Measurements from ENCODE around the gene SMIM35. TPM values are rescaled to one million over a fixed set of nuclear protein-coding genes. Genes with fewer than 3 reads are reported as not detected.

Gene SMIM35
- total and polyA plus RNA-seq, 2 donors (not counting 3 experiments of a cell fraction or from before 2014, with no cell fraction given), result not detected

DNA sequence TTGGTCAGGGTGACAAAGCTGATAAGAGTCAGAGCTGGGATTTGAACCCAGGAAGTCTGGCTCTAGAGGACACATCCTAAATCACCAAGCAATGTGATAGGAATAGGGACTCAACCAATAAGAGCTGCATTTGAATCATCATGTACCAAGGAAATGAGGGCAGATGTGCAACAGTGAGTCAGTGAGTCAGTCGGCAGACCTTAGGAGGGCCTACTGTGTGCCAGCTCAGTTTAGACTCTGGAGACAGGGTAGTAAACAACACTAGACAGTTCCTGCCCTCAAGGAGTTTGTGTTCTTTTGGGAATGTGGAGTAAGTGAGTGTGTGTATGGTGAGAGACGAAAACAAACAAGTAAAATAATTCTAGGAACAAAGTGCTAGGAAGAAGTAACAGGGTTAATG, 89.4 kb downstream of the SMIM35 start:
- dilution Hi-C loops (cut with MboI; ENCODE audit: extremely low pct_ligation_motif_present, low sequenced_read_pairs) (no loop called here), intact Hi-C loops (cut with micrococcal nuclease) (no loop called here)
- Histone ChIP-seq H2AFZ (ENCODE audit: low read depth, low read length) (no peak overlapping the region), H3K36me3 (ENCODE audit: control insufficient read depth in 2 of 2, extremely low read depth in 1 of 2, insufficient read depth in 2 of 2, low read length in 2 of 2) (no peaks in the 10 kb centered on the region), H3K79me2 (ENCODE audit: control insufficient read depth, insufficient read depth, low read length) (no peaks in the 10 kb centered on the region), H3K27me3 (ENCODE audit: control insufficient read depth in 2 of 2, insufficient read depth in 2 of 2, low read length in 2 of 2) (no peaks in the 10 kb centered on the region), H3K27ac (ENCODE audit: insufficient read depth, low read depth, low read length) (no peak overlapping the region), H3K9me1 (replicated peaks; ENCODE audit: control insufficient read depth, extremely low read depth, insufficient read depth, low read length) (no peaks in the 10 kb centered on the region), H3K4me1 (ENCODE audit: control insufficient read depth, extremely low read depth, insufficient read depth, low read length) (no peaks in the 10 kb centered on the region), H3K4me2 (ENCODE audit: insufficient read depth, low read length) (no peak overlapping the region), H3K9me3 (replicated peaks; ENCODE audit: control insufficient read depth, insufficient read depth, low read length) (no peaks in the 10 kb centered on the region), H4K20me1 (replicated peaks; ENCODE audit: control insufficient read depth, extremely low read depth, insufficient read depth, low read length) (no peaks in the 10 kb centered on the region), H3K9ac (replicated peaks; ENCODE audit: extremely low read depth, insufficient read depth, low read length) (no peak overlapping the region), H3K4me3 (replicated peaks in 1 of 3; ENCODE audit: insufficient read depth in 1 of 3, low read depth in 1 of 3, low read length in 3 of 3) (no peak overlapping the region)
- BruUV-seq (replicated peaks), result no TSS peak
- ChIA-PET POLR2A (no interaction called here), CTCF (interaction anchor here (2.0 kb wide), 1 partner anchor 10 kb away, joined by 4 read pairs; no protein-coding TSS in a partner anchor)
- no peak for DNase-seq (ENCODE audit: low read depth, low spot score)
- TF ChIP-seq, protein P1, sequence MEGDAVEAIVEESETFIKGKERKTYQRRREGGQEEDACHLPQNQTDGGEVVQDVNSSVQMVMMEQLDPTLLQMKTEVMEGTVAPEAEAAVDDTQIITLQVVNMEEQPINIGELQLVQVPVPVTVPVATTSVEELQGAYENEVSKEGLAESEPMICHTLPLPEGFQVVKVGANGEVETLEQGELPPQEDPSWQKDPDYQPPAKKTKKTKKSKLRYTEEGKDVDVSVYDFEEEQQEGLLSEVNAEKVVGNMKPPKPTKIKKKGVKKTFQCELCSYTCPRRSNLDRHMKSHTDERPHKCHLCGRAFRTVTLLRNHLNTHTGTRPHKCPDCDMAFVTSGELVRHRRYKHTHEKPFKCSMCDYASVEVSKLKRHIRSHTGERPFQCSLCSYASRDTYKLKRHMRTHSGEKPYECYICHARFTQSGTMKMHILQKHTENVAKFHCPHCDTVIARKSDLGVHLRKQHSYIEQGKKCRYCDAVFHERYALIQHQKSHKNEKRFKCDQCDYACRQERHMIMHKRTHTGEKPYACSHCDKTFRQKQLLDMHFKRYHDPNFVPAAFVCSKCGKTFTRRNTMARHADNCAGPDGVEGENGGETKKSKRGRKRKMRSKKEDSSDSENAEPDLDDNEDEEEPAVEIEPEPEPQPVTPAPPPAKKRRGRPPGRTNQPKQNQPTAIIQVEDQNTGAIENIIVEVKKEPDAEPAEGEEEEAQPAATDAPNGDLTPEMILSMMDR (IDR thresholded peaks at IDR 0.05; ENCODE audit: extremely low read depth in 1 of 2, insufficient read depth in 1 of 2, low read depth in 1 of 2, low read length in 2 of 2), result no peak
- TF ChIP-seq GATA2 (IDR thresholded peaks at IDR 0.05; ENCODE audit: insufficient read depth, insufficient read length, low read depth, low read length) (no peak), MYC (IDR thresholded peaks at IDR 0.05; ENCODE audit: low read depth, low read length) (no peak), EZH2 (IDR thresholded peaks at IDR 0.05; ENCODE audit: borderline replicate concordance, low read depth, low read length, severe bottlenecking) (no peak), MAX (IDR thresholded peaks at IDR 0.05; ENCODE audit: insufficient read depth, insufficient read length) (no peak), FOS (IDR thresholded peaks at IDR 0.05; ENCODE audit: borderline replicate concordance, insufficient read depth, low read length) (no peak), JUN (IDR thresholded peaks at IDR 0.05; ENCODE audit: borderline replicate concordance, insufficient read depth, insufficient read length, low read depth) (no peak), POLR2AphosphoS5 (IDR thresholded peaks at IDR 0.05; ENCODE audit: insufficient read depth, low read depth, low read length) (no peak), POLR2A (IDR thresholded peaks at IDR 0.05; ENCODE audit: low read depth, low read length) (no peak)
- FAIRE-seq, result no peak

Data from endothelial cell of umbilical vein (primary cell).